Epithelial cell of proximal tubule (primary cell): ENCODE data around the gene SPOCD1. TPM values are rescaled to one million over a fixed set of nuclear protein-coding genes. Genes with fewer than 3 reads are reported as not detected.

Experiments
- DNase-seq: peaks from one replicate; pipeline ENCODE4 v3.0.0-alpha.2; 2011; ENCODE audit warnings: low read depth
- H3K4me3 ChIP-seq: 2 replicates; pipeline ENCODE4 v1.5.1; 2011; ENCODE audit warnings: low read depth, mild to moderate bottlenecking, low read length
- total RNA-seq: library from RNA; depleted of rRNA; stranded (reverse); fragments of >200 nt; gene quantifications from 2 replicates; pipeline ENCODE4 v1.2.3, GENCODE V29; 2015
- TF ChIP-seq, protein P1 (sequence below): conservative IDR thresholded peaks from 2 replicates; pipeline ENCODE4 v1.5.1; 2012; ENCODE audit warnings: low read depth, mild to moderate bottlenecking, low read length

Gene SPOCD1
- total RNA-seq, 1 donor from 2014 or later = 18.4 TPM

DNA sequence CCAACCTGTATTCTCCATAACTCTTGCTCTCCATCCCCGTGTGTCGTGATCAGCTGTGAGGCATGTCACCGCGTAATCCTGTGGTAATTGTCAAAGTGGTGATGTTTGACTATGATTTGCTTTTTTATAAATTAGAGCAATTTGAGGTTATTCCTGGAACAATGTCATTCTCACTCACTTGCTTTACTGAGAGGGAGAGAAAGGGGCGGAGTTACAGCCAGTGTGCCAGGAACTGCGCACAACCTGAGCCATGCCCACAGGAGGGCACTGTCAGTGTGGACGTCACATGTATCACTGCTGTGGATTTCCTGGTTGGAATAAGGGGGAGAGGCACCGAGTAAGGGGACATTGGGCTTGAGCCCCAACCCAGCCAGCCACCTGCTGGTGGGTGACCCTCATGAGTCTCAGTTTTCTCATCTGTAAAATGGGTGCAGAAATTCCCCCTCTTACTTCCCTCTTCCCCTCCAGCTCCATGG, 58.6 kb downstream of the SPOCD1 start:
- H3K4me3 ChIP-seq = no peak overlapping the region
- no peak for DNase-seq
- TF ChIP-seq, protein P1, sequence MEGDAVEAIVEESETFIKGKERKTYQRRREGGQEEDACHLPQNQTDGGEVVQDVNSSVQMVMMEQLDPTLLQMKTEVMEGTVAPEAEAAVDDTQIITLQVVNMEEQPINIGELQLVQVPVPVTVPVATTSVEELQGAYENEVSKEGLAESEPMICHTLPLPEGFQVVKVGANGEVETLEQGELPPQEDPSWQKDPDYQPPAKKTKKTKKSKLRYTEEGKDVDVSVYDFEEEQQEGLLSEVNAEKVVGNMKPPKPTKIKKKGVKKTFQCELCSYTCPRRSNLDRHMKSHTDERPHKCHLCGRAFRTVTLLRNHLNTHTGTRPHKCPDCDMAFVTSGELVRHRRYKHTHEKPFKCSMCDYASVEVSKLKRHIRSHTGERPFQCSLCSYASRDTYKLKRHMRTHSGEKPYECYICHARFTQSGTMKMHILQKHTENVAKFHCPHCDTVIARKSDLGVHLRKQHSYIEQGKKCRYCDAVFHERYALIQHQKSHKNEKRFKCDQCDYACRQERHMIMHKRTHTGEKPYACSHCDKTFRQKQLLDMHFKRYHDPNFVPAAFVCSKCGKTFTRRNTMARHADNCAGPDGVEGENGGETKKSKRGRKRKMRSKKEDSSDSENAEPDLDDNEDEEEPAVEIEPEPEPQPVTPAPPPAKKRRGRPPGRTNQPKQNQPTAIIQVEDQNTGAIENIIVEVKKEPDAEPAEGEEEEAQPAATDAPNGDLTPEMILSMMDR = peak; percentile 15

DNA sequence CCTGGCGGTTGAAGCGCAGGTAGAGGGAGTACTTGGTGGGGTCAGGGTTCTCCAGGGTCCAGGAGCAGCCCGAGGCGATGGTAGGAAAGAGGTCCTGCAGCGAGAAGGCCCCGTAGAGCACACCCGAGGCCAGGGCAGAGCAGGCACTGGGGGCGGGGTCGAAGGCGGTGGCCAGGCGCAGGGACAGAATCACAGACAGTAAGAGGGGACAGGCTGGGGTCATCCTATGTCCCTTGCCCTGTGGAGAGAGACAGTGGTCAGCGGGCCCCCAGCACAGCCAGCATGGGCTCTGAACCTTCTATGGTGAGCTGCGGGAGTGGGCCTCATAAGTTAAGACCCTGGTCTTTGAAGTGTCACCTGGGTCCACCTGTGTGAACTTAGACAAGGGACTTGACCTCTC, 59.2 kb downstream of the SPOCD1 start:
- DNase-seq = no peak
- TF ChIP-seq, protein P1 = no peak
- no peak overlapping the region for H3K4me3 ChIP-seq

DNA sequence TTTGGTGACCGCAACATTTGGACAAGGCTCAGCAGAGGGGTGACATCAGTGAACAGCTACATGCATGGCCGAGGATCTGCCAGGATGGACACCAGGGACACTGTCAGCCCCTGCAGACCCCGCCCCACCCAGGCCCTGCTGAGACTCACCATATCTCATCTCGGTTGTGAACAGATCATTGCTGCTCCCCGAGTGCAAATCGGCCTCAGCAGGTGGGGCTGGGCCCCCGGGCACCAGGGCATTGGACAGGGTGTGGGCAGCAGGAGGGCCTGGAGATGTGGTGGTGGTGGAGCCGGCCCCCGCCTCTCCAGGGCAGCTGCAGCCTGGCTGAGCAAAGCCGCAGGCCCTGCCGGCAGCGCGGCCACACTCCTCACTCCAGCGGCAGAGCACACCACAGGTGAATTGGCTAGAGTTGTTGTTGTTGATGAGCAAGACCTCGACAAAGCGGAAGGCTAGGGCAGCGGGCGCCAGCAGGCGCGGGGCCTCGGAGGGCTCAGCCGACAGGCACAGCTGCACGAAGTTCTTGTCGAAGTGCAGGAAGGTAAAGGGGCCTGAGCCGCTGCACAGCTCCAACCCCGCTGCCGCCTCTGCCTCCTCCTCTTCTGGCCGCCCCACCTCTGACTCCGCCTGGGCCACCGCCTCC, 59.9 kb downstream of the SPOCD1 start:
- no peak for DNase-seq
- TF ChIP-seq, protein P1 = no peak

DNA sequence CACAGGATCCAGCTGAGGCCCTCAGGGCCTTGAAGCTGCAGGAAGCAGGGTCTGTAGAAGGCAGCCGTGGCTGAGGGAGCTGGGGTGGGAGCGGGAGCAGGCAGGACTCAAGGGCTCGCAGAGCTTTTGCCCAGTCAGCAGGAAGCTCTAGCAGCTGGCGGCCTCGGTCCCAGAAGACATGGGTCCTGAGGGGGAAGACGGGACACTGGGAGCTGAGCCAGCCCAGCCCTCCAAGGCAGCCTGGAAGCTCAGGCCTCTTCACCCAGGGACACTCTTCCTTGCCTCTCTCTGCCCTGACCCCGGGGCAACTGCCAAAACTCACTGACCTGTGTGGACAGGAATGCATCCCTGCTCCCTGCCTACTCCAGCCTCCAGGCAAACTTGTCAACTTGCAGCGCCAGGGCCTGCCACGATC, 60.6 kb downstream of the SPOCD1 start:
- DNase-seq = no peak
- H3K4me3 ChIP-seq = no peak overlapping the region
- TF ChIP-seq, protein P1 = no peak

More for the DNA sequence above, 59.9 kb downstream of the SPOCD1 start:
- H3K4me3 ChIP-seq = no peak overlapping the region

DNA sequence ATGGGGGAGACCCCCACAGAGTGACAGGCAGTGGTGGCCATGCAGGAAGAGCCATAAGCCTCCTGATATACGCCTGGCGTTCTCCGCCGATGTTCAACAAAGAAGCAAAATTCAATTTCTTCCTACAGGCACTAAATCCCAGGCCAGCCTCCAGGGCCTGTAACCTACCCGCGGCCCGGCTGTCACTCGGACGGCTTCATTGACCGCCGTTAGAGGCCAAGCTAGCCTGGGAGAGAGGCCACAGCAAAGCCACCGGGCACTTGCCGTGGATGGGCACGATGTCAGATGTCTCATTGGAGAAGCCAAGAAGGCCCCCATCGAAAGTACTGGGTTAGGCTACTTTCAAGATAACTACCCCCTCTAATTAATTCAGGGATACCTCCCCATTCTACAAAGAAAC, 61.4 kb downstream of the SPOCD1 start:
- no peak for DNase-seq
- TF ChIP-seq, protein P1 = no peak

DNA sequence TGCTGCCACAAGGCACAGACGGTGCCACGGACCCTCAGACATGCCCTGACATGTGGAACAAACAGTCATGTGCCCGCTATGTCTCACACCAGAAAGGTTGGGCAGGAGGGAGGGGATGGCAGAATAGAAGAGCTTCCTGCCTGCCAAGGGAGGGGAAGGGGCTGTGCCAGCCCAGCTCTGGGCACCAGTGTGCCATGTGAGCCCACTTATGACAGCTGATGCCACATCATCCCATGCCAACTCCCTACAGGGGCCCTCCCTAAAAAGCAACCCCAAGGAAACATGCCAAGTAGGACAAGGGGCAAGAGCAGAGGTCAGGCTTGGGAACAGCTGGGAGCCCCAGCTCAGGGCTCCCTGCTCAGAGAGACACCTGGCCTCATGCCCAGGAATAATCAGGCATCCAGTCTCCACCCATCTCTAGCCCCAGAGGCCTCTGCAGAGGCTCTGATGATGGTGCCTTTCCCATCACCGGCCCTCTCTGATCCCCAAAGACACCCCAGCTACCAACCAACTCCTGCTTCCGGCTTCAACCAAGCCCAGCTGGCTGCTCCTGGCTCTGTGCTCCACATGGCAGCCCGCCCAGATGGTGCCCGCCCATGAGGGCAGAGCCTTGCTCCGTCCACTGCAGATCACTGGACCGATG, 62.0 kb downstream of the SPOCD1 start:
- DNase-seq = no peak
- no peak overlapping the region for H3K4me3 ChIP-seq
- TF ChIP-seq, protein P1 = no peak

More for the DNA sequence above, 61.4 kb downstream of the SPOCD1 start:
- H3K4me3 ChIP-seq = no peak overlapping the region
